Activated T-helper 1 cell treated with Interleukin-2 at 50 U/mL for 16 hours (primary cell): ENCODE results near the gene CD99.
"Not testable (repeated sequence)": the region's sequence is repeated elsewhere in the genome, so short reads cannot be mapped to it uniquely, and the experiment has no call there.

Source experiments
- DNase-seq: peaks from one replicate; pipeline ENCODE4 v3.0.0-alpha.2; 2020; ENCODE audit warnings: low read depth

CD99 gene

GRCh38 chrX:2774776-2775175, 83.7 kb downstream of the CD99 start:
- no peak for DNase-seq

- DNase-seq, result not testable (repeated sequence)
Observed at GRCh38 chrX:2780472-2781225, 89.6 kb downstream of the CD99 start.

GRCh38 chrX:2781226-2781571, 90.1 kb downstream of the CD99 start:
- DNase-seq, result no peak

GRCh38 chrX:2781698-2782097, 90.6 kb downstream of the CD99 start:
- DNase-seq, result no peak

- no peak for DNase-seq
Observed at GRCh38 chrX:2782171-2782570, 91.1 kb downstream of the CD99 start.

- DNase-seq, result no peak
Observed at GRCh38 chrX:2782778-2783177, 91.7 kb downstream of the CD99 start.

- DNase-seq, result no peak
Observed at GRCh38 chrX:2784026-2784425, 92.9 kb downstream of the CD99 start.

- DNase-seq, result no peak
Observed at GRCh38 chrX:2785538-2785937, 94.4 kb downstream of the CD99 start.

- no peak for DNase-seq
Observed at GRCh38 chrX:2788980-2789379, 97.9 kb downstream of the CD99 start.

- DNase-seq, result no peak
Observed at GRCh38 chrX:2789569-2789968, 98.5 kb downstream of the CD99 start.
